K562 (cell line): ENCODE data around the gene CXCL16. TPM values are rescaled to one million over a fixed set of nuclear protein-coding genes. Genes with fewer than 3 reads are reported as not detected.

Experiments used
- ATAC-seq: fragments of 200-7000 bp; cut with Tn5 transposase; 3 replicates; pipeline ENCODE4 v1.9.1; 2020; ENCODE audit warnings: moderate library complexity
- BruUV-seq: library from RNA; stranded (reverse); fragments of 400-500 nt; replicated peaks from 2 replicates; lab custom pipeline; 2021; lab: Mats Ljungman, UMichigan
- CTCF ChIA-PET: fragments of 300-600 bp; formaldehyde crosslinking; extraction: SDS; loops from one replicate; lab custom pipeline; 2021; ENCODE audit warnings: low intra/inter-chr PET ratio; lab: Yijun Ruan, JAX
- POLR2A ChIA-PET: fragments of 300-600, 350-650 bp; sonication (Branson Sonifier 250); formaldehyde crosslinking; extraction: SDS; loops from one replicate; lab custom pipeline; 2021; ENCODE audit warnings: antibody characterized with exemption, inconsistent platforms; lab: Yijun Ruan, JAX
- DNase-seq, 4 experiments: peaks; one replicate each; pipeline versions ENCODE4 v3.0.0 to v3.0.0-alpha.2; 2011 to 2018; ENCODE audit warnings: low spot score in 3 of 4, mixed read lengths in 3 of 4; ENCODE audit errors: extremely low read depth in 1 of 4
- FAIRE-seq: peaks from 2 replicates; lab custom pipeline; 2011; peaks lifted over from hg19 to GRCh38; lab: Jason Lieb, UNC
- H2AFZ ChIP-seq: 2 replicates; pipeline ENCODE4 v1.6.0; 2011; ENCODE audit warnings: low read depth, low read length, control low read depth, inconsistent platforms
- H3K27ac ChIP-seq: fragments of 200-600 bp; 3 replicates; pipeline ENCODE4 v1.8.0; 2011; ENCODE audit warnings: low read depth, mild to moderate bottlenecking, control low read depth, inconsistent platforms, low read length, moderate library complexity, mixed read lengths; ENCODE audit errors: extremely low read depth
- H3K27me3 ChIP-seq, 2 experiments: fragments of 300-600 bp in 1 of 2; 2 replicates in 1 of 2; 3 replicates in 1 of 2; pipeline versions ENCODE4 v1.6.0 to v1.8.0; 2011; ENCODE audit warnings: inconsistent platforms in 2 of 2, low read length in 2 of 2, mild to moderate bottlenecking in 1 of 2, mixed read lengths in 1 of 2, moderate library complexity in 1 of 2; ENCODE audit not compliant: control insufficient read depth in 2 of 2, insufficient read depth in 2 of 2
- H3K36me3 ChIP-seq: fragments of 300-600 bp; 3 replicates; pipeline ENCODE4 v1.8.0; 2011; ENCODE audit warnings: mild to moderate bottlenecking, low read length, inconsistent platforms; ENCODE audit not compliant: control insufficient read depth, insufficient read depth
- H3K4me1 ChIP-seq, 2 experiments: fragments of 200-600 bp in 1 of 2; replicated peaks in 1 of 2; 2 replicates in 1 of 2; 3 replicates in 1 of 2; pipeline versions ENCODE4 v1.5.1 to v1.8.0; 2011; ENCODE audit warnings: inconsistent platforms in 2 of 2, low read length in 2 of 2, mild to moderate bottlenecking in 1 of 2, mixed read lengths in 1 of 2, moderate library complexity in 1 of 2; ENCODE audit not compliant: control insufficient read depth in 2 of 2, insufficient read depth in 2 of 2
- H3K4me2 ChIP-seq: 2 replicates; pipeline ENCODE4 v1.6.1; 2011; ENCODE audit warnings: low read length, control low read depth, inconsistent platforms, mixed read lengths; ENCODE audit not compliant: insufficient read depth
- H3K4me3 ChIP-seq: fragments of 200-600 bp; sonication (generic), shearing (Covaris generic); 2 replicates; pipeline ENCODE4 v1.5.1; 2016; ENCODE audit warnings: control low read depth, inconsistent platforms
- H3K79me2 ChIP-seq: fragments of 200-600 bp; 3 replicates; pipeline ENCODE4 v1.8.0; 2011; ENCODE audit warnings: low read length, inconsistent platforms; ENCODE audit not compliant: control insufficient read depth, insufficient read depth
- H3K9ac ChIP-seq, 2 experiments: 2 replicates each; pipeline versions ENCODE4 v1.6.0 to v1.6.1; 2011; ENCODE audit warnings: low read depth in 2 of 2, low read length in 2 of 2, control low read depth in 1 of 2, inconsistent platforms in 1 of 2, mild to moderate bottlenecking in 1 of 2, mixed read lengths in 1 of 2; ENCODE audit not compliant: insufficient read depth in 1 of 2
- H3K9me1 ChIP-seq: one replicate; pipeline ENCODE4 v1.6.0; 2011; ENCODE audit warnings: inconsistent platforms, mild to moderate bottlenecking, low read length, moderate library complexity; ENCODE audit not compliant: control insufficient read depth, insufficient read depth
- H3K9me3 ChIP-seq: replicated peaks from 2 replicates; pipeline ENCODE4 v1.5.1; 2011; ENCODE audit warnings: low read depth, low read length, inconsistent platforms; ENCODE audit not compliant: control insufficient read depth, insufficient read depth
- H4K20me1 ChIP-seq: replicated peaks from 2 replicates; pipeline ENCODE4 v1.6.1; 2011; ENCODE audit warnings: low read length, inconsistent platforms, mixed read lengths; ENCODE audit not compliant: control insufficient read depth, insufficient read depth
- CEBPB ChIP-seq: fragments of 450-650 bp; IDR thresholded peaks from 2 replicates; pipeline ENCODE4 v1.6.1; 2016; ENCODE audit warnings: missing genetic modification characterization, missing compliant biosample characterization
- CHCHD3 ChIP-seq: fragments of 250-450 bp; sonication (Bioruptor Pico); IDR thresholded peaks from 2 replicates; pipeline ENCODE4 v2.1.2; 2022; ENCODE audit warnings: mild to moderate bottlenecking
- RBM15 ChIP-seq: fragments of 200-400 bp; formaldehyde crosslinking; IDR thresholded peaks from 2 replicates; pipeline ENCODE4 v1.6.1; 2018; ENCODE audit warnings: mild to moderate bottlenecking, low read length, moderate library complexity; ENCODE audit not compliant: insufficient read depth
- ZNF717 ChIP-seq: fragments of 250-450 bp; sonication (Bioruptor Pico); IDR thresholded peaks from 2 replicates; pipeline ENCODE4 v1.5.0; 2021
- WGBS: fragments of 100-300 bp; shearing (Covaris generic); methylation state at CpG from one replicate; pipeline ENCODE4 v1.1.6; 2016; ENCODE audit warnings: low coverage, mixed read lengths; ENCODE audit not compliant: insufficient coverage; ENCODE audit errors: missing lambda C conversion rate; 5-methylcytosine and 5-hydroxymethylcytosine counted together
- in situ Hi-C: fragments of 300-500 bp; cut with MboI; formaldehyde crosslinking; loops from 4 replicates; pipeline ENCODE4 v1.15.0; 2018; ENCODE audit warnings: inconsistent platforms, mixed read lengths
- intact Hi-C: fragments of 100-400 bp; cut with micrococcal nuclease; formaldehyde crosslinking; loops from 2 replicates; pipeline ENCODE4 v1.14.2; 2022
- polyA plus RNA-seq, 8 experiments: library from polyadenylated mRNA; depleted of rRNA in 4 of 8; stranded (reverse) in 5 of 8; unstranded in 3 of 8; fragments of >200 nt; fragmentation: Nextera tagmentation in 2 of 8; fragmentation: Illumina TruSeq in 1 of 8; extraction: Ambion mirVana in 2 of 8; extraction: Trizol in 1 of 8; gene quantifications; 2 replicates each; pipeline versions ENCODE4 v1.2.1 to v1.2.3, GENCODE V29; 2011 to 2014; ENCODE audit warnings: inconsistent platforms in 1 of 8, missing spikeins in 1 of 8
- total RNA-seq, 7 experiments: library from RNA; depleted of rRNA in 6 of 7; stranded (reverse); fragments of >200 nt in 6 of 7; fragmentation: Illumina TruSeq in 2 of 7; extraction: Trizol in 2 of 7; gene quantifications; 2 replicates each; pipeline versions ENCODE4 v1.2.1 to v1.2.3, GENCODE V29; 2011 to 2021; ENCODE audit warnings: low replicate concordance in 1 of 7
- TF ChIP-seq, protein P1 (sequence below): fragments of 250-450 bp; sonication (Bioruptor Pico); IDR thresholded peaks from 2 replicates; pipeline ENCODE4 v1.4.0; 2020
- TF ChIP-seq, protein P2 (sequence below), 2 experiments: IDR thresholded peaks; 2 replicates each; pipeline ENCODE4 v1.6.1; 2012; ENCODE audit warnings: improper control_type of control experiment in 2 of 2, low read depth in 2 of 2, low read length in 2 of 2, borderline replicate concordance in 1 of 2

CXCL16 gene
- total and polyA plus RNA-seq, 9 of the 15 experiments (the other 6 are each of a cell fraction or from before 2014, with no cell fraction given): 0.05 to 0.68 (median 0.22) TPM; not detected in 2

DNA sequence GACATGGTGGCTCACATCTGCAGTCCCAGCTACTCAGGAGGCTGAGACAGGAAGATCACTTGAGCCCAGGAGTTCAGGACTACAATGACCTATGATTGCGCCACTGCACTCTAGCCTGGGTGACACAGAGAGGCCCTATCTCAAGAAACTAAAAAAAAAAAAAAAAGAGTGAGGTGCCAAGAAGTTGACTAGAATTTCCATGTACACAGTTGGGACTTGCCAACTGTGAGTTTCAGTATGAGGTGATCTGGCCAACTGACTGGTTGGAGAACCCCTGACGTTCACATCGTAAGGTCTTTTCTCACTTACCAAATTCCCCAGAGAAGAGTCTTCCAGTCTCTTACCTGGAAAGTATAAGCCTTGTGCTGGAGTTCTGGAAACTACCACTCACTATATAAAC lies 11.6 kb downstream of the CXCL16 start:
- Histone ChIP-seq H3K27me3 (no peaks in the 10 kb centered on the region), H3K9me3 (no peaks in the 10 kb centered on the region), H2AFZ (no peak overlapping the region), H3K4me1 (peaks cover 0 to 14% of the 10 kb centered on the region in 2 experiments; a peak in 4 of 5 replicates), H3K79me2 (no peaks in the 10 kb centered on the region), H3K4me3 (no peak overlapping the region), H3K27ac (no peak overlapping the region), H3K9ac (no peak overlapping the region), H3K4me2 (no peak overlapping the region), H4K20me1 (no peaks in the 10 kb centered on the region), H3K9me1 (no peaks in the 10 kb centered on the region), H3K36me3 (no peaks in the 10 kb centered on the region)
- no peak for ATAC-seq
- no TSS peak for BruUV-seq
- in situ Hi-C loops (no loop called here), intact Hi-C loops (no loop called here)
- 10% methylated on average over 3 of the region's 3 CpGs for WGBS
- DNase-seq: no peak
- TF ChIP-seq ZNF717 (CRISPR knock-in tag) (no peak), CEBPB (tag) (peak; percentile 69)
- CTCF ChIA-PET: no interaction called here
- POLR2A ChIA-PET: no interaction called here
- no peak for FAIRE-seq

DNA sequence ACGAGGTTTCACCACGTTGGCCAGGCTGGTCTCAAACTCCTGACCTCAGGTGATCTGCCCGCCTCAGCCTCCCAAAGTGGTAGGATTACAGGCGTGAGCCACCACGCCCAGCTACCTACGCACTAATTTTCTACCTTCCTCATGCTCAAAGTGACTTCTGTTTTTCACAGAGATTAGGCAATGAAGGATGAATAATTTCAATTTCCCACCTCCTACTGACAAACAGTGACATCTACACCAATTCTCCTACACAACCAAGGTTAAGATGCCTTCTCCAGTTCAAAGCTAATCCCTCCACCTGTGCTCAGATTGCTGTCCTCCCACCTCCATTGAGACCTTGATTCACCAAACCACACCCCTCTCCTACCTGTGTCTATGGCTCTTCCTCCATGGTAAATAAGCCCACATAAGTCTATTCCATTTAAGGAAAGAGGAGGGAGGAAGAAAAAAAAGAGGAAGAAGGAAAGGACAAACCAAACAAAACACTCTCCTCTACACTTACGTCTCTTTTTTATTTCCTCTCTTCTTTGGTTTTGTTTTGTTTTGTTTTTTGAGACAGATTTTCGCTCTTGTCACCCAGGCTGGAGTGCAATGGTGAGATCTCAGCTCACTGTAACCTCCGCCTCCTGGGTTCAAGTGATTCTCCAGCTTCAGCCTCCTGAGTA lies 13.9 kb downstream of the CXCL16 start:
- in situ Hi-C loops: no loop called here
- peaks cover 7 to 11% of the 10 kb centered on the region in 2 experiments for H3K4me1 ChIP-seq
- TF ChIP-seq, protein P1, sequence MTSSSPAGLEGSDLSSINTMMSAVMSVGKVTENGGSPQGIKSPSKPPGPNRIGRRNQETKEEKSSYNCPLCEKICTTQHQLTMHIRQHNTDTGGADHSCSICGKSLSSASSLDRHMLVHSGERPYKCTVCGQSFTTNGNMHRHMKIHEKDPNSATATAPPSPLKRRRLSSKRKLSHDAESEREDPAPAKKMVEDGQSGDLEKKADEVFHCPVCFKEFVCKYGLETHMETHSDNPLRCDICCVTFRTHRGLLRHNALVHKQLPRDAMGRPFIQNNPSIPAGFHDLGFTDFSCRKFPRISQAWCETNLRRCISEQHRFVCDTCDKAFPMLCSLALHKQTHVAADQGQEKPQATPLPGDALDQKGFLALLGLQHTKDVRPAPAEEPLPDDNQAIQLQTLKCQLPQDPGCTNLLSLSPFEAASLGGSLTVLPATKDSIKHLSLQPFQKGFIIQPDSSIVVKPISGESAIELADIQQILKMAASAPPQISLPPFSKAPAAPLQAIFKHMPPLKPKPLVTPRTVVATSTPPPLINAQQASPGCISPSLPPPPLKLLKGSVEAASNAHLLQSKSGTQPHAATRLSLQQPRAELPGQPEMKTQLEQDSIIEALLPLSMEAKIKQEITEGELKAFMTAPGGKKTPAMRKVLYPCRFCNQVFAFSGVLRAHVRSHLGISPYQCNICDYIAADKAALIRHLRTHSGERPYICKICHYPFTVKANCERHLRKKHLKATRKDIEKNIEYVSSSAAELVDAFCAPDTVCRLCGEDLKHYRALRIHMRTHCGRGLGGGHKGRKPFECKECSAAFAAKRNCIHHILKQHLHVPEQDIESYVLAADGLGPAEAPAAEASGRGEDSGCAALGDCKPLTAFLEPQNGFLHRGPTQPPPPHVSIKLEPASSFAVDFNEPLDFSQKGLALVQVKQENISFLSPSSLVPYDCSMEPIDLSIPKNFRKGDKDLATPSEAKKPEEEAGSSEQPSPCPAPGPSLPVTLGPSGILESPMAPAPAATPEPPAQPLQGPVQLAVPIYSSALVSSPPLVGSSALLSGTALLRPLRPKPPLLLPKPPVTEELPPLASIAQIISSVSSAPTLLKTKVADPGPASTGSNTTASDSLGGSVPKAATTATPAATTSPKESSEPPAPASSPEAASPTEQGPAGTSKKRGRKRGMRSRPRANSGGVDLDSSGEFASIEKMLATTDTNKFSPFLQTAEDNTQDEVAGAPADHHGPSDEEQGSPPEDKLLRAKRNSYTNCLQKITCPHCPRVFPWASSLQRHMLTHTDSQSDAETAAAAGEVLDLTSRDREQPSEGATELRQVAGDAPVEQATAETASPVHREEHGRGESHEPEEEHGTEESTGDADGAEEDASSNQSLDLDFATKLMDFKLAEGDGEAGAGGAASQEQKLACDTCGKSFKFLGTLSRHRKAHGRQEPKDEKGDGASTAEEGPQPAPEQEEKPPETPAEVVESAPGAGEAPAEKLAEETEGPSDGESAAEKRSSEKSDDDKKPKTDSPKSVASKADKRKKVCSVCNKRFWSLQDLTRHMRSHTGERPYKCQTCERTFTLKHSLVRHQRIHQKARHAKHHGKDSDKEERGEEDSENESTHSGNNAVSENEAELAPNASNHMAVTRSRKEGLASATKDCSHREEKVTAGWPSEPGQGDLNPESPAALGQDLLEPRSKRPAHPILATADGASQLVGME (CRISPR knock-in tag): no peak
- no peak for TF ChIP-seq RBM15
- TF ChIP-seq CHCHD3 (CRISPR knock-in tag): no peak
- TF ChIP-seq, protein P2, sequence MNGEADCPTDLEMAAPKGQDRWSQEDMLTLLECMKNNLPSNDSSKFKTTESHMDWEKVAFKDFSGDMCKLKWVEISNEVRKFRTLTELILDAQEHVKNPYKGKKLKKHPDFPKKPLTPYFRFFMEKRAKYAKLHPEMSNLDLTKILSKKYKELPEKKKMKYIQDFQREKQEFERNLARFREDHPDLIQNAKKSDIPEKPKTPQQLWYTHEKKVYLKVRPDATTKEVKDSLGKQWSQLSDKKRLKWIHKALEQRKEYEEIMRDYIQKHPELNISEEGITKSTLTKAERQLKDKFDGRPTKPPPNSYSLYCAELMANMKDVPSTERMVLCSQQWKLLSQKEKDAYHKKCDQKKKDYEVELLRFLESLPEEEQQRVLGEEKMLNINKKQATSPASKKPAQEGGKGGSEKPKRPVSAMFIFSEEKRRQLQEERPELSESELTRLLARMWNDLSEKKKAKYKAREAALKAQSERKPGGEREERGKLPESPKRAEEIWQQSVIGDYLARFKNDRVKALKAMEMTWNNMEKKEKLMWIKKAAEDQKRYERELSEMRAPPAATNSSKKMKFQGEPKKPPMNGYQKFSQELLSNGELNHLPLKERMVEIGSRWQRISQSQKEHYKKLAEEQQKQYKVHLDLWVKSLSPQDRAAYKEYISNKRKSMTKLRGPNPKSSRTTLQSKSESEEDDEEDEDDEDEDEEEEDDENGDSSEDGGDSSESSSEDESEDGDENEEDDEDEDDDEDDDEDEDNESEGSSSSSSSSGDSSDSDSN (IDR thresholded peaks at IDR 0.05; ENCODE audit: borderline replicate concordance in 1 of 2, low read depth in 2 of 2, low read length in 2 of 2): no peak

More for the DNA sequence above, 13.9 kb downstream of the CXCL16 start:
- Histone ChIP-seq H3K9me3 (no peaks in the 10 kb centered on the region), H3K79me2 (no peaks in the 10 kb centered on the region), H3K9ac (no peak overlapping the region), H3K4me2 (no peak overlapping the region), H3K4me3 (no peak overlapping the region), H3K27ac (no peak overlapping the region), H3K36me3 (no peaks in the 10 kb centered on the region), H3K9me1 (no peaks in the 10 kb centered on the region), H3K27me3 (no peaks in the 10 kb centered on the region), H2AFZ (no peak overlapping the region), H4K20me1 (0 out of 2 replicates have a peak, but pooled peaks cover 3% of the 10 kb centered on the region)
- ChIA-PET CTCF (no interaction called here), POLR2A (interaction anchor here (0.8 kb wide), 1 partner anchor 11 kb away, joined by 3 read pairs; no protein-coding TSS in a partner anchor)
- intact Hi-C loops: no loop called here
- no peak for FAIRE-seq
- no peak for DNase-seq
- WGBS: 36% methylated on average over 3 of the region's 9 CpGs
- no TSS peak for BruUV-seq
- ATAC-seq: no peak
